Omental fat pad (tissue), 4 donors: Measurements from ENCODE around the gene PSMB11. TPM values are rescaled to one million over a fixed set of nuclear protein-coding genes. Genes with fewer than 3 reads are reported as not detected.

ENCODE experiments used
- ATAC-seq: fragments of 150-250 bp; one replicate; pipeline ENCODE4 v1.9.1; 2016; ENCODE audit warnings: mild to moderate bottlenecking, moderate library complexity; ENCODE audit not compliant: low FRiP score
- DNase-seq: peaks from one replicate; pipeline ENCODE4 v3.0.0-alpha.2; 2019; ENCODE audit warnings: low spot score
- total RNA-seq, 4 donors: library from RNA; depleted of rRNA; stranded (reverse); fragments of >200 nt; gene quantifications; one replicate each; pipeline ENCODE4 v1.1.0, GENCODE V29; 2016
- TF ChIP-seq, protein P1 (sequence below), 3 donors: fragments of 450-650 bp; IDR thresholded peaks; one replicate each; pipeline ENCODE4 v1.5.1; 2016 to 2017; ENCODE audit warnings: antibody characterized with exemption in 3 of 3, mild to moderate bottlenecking in 3 of 3, moderate library complexity in 2 of 3

Gene PSMB11
- total RNA-seq, 4 donors from 2014 or later: not detected

DNA sequence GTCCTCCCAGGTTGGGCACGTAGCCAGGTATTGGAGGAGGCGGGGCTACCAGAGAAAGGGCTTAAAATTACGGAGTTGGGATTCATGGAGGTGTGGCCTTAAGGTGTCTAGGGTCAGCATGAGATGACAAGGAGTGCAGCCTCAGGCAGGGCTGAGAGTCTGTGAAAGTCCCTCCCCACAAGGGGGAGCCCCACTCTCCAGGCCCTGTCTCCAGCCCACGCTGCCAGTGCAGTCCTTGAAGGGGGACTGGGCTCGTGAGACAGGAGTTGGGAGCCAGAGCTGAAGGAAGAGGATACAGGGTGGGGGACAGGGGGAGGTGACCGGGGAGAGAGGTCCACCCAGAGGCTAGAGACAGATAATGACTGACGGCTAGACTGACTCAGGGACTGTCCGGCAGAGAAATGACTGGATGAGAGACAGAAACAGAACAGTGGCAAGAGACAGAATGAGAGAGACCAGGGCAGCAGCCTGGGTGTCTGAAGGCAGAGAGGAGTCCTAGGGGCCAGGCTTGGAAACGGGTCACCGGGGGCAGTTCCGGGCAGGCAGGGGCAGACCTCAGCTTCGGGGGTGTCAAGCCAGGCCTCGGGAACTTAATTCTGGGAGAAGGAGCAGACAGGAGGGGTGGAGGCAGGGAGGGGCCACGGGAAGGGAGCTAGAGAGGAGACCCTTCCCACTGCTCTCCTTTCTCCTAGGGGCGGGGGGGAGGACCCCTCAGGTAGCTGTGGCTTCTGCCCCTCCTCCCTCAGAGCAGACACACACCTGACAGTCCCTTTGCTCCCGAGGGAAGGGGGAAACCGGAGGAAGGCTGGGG lies 14.3 kb downstream of the PSMB11 start:
- peak; percentile 66 for ATAC-seq
- TF ChIP-seq, protein P1, sequence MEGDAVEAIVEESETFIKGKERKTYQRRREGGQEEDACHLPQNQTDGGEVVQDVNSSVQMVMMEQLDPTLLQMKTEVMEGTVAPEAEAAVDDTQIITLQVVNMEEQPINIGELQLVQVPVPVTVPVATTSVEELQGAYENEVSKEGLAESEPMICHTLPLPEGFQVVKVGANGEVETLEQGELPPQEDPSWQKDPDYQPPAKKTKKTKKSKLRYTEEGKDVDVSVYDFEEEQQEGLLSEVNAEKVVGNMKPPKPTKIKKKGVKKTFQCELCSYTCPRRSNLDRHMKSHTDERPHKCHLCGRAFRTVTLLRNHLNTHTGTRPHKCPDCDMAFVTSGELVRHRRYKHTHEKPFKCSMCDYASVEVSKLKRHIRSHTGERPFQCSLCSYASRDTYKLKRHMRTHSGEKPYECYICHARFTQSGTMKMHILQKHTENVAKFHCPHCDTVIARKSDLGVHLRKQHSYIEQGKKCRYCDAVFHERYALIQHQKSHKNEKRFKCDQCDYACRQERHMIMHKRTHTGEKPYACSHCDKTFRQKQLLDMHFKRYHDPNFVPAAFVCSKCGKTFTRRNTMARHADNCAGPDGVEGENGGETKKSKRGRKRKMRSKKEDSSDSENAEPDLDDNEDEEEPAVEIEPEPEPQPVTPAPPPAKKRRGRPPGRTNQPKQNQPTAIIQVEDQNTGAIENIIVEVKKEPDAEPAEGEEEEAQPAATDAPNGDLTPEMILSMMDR (IDR thresholded peaks at IDR 0.05): peak in 2 of 3 donors; percentile 36 to 61
- DNase-seq: no peak

GRCh38 chr14:23056956-23057756 lies 15.1 kb downstream of the PSMB11 start, which contains the start of gene CDH24:
TSS of gene CDH24 (minus strand) at chr14:23057520. CDS start at chr14:23055733, 1,787 bp downstream.
- ATAC-seq: peak; percentile 67
- DNase-seq: no peak
- TF ChIP-seq, protein P1 (IDR thresholded peaks at IDR 0.05): no peak

DNA sequence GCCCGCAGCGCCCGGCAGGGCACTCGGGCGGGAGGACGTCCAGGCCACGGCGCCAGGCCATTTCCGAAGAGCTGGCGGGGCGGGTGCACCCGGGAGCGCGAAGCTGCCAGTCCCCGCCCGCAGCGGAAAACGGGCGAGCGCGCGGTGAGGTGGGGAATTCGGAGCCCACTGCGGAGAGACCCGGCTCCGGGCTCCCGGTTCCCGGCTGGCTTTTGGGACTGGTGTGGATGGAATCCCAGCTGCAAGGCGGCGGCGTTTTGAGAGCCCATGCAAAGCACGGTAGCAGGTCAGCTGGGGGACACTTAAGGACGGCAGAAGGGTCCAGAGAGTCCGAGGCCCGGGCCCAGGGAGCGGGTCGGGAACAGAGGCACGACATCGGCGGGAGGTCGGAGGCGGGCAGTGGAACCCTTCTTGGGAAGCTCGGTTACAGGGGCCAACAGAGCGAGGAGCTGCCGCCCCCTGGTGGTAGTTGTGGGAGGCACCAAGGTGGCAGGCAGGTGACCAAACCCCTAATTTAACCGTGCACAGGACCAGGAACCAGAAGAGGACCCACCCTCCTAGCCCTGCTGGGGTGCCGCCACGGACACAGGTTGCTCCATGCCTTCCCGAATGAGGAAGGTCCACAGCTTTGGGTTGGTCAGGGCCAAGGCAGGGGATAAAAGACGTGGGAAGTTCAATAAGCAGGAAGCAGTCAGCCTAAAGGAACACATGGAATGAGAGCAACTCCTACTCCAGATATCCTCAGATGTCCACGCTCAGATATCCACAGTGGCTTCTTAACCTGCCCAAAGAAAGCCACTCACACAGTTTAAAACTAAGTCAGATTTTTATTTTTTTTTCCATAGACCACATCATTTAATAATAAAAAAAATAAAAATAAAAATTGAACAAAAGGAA lies 16.0 kb downstream of the PSMB11 start:
- TF ChIP-seq, protein P1 (IDR thresholded peaks at IDR 0.05): peak in 2 of 3 donors; percentile 3 to 90
- DNase-seq: peak; percentile 66
- peak; percentile 69 for ATAC-seq

DNA sequence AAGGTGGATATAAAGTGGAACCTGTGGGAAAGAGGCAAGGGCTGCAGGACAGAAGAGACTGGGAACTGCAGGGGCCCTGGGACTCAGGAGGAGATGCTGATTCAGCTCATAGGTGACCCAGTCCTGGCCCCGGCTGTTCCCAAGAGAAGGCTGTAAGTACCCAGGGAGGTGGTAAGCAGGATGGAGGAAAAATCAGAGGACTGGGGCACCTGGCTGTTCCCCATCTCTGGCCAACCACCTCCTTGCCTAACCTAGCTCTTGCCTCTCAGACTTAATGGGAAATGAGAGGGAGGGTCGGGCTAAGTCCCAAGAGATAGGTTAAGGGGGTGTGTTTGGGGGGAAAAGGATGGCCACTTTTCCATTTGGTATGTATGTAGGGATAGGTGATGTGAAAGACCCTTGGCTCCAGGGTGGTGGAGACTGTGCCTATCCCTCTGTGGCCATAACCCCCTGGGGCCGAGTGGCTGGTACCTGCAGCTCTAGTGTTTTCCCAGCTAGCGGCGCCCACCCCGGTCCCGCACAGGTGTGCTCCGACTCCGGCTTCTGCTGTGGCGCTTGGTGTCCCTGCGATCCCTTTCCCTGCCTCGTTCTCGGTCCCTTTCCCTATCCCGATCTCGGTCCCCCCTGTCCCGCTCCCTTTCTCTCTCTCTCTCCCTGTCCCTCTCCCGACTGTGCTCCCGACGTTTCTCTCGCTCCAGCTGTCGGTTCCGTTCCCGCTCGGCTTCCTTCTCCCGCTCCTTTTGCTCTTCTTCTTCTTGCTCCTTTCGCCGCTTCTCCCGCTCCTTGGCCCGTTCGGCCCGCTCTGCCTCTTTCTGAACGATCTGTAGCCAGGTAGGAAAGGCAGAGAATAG lies 16.9 kb downstream of the PSMB11 start:
- DNase-seq (no peak), ATAC-seq (no peak)
- TF ChIP-seq, protein P1 (IDR thresholded peaks at IDR 0.05): no peak

DNA sequence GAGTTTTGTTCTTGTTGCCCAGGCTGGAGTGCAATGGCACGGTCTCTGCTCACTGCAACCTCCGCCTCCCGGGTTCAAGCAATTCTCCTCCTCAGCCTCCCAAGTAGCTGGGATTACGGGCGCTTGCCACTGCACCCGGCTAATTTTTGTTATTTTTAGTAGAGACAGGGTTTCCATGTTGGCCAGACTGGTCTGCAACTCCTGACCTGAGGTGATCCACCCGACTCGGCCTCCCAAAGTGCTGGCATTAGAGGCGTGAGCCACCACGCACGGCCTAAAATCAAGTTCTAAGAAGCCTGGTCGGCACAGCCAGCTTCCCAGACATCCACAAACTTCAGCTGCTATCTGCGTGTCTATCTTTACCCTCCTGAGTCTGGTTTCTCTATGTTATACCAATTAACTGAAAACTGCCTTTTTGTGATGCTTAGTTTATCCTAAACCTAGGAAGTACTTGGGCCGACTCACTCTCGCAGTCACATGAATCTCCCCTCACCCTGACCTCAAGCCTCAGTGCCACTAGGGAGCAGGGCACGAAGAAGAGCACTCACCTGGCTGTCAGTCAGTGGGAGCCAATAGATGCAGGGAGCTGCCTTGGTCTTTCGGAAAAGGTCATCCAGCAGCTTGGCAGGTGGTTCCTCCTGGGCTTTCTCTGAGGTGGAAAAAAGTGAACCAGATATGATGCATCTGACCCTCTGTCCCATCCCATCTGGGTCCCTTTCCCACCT lies 18.7 kb downstream of the PSMB11 start:
- ATAC-seq: no peak
- TF ChIP-seq, protein P1 (IDR thresholded peaks at IDR 0.05): no peak
- DNase-seq: no peak
